ENCODE results near the gene RAMP1.
"Not testable (repeated sequence)": the region's sequence is repeated elsewhere in the genome, so short reads cannot be mapped to it uniquely, and the experiment has no call there.

RAMP1 gene

DNA sequence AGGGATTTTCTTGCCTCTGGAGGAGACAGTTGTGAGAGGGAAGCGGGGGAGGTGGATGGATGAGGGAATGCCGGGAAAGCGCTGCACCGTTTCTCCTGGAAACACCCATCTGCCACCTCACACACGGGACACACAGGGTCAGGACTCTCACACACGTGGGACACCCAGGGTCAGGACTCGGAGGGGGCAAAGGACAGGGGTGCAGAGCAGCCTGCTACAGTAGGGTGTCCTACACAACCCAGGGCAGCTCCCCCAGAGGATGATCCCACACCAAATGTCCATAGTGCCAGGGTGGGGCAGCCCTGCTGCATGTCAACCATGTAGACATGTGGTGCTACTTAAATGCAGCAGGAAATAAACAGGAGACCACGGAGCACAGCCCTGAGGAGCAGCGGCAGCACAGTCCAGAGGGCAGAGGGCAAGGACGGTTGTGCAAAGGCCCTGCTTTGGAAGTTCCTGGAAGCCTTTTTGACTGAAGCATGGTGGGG lies 5.1 kb downstream of the RAMP1 start:
- DNase-seq: no peak

DNA sequence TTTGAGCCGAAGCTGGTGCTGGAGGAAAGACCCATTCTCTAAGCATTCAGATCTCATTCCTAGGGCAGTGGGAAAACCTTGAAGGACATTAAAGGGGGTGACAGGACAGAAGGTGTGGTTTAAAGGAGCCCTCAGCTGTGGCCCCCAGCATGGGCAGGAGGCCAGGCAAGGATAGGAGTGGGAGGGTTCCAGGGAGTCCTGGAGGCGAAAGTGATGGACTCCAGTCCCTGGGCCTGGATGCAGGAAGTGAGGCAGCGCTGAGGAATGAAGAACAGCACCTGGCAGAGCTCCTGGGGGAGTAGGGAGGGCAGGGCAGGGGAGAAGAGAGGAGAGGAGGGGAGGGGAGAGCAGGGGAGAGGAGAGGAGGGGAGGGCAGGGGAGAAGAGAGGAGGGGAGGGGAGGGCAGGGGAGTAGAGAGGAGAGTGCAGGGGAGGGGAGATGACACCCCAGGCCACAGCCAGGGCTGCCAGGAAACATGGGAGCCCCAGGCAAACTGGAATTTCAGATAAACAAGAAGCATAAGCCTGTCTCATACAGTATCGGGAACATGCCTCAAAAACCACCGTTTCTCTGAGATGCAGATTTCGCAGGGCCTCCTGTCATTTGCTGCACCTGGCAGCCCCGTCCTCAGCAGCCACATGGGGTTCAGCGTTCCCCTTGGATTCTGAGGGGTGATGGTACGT lies 5.7 kb downstream of the RAMP1 start:
- DNase-seq: no peak

DNA sequence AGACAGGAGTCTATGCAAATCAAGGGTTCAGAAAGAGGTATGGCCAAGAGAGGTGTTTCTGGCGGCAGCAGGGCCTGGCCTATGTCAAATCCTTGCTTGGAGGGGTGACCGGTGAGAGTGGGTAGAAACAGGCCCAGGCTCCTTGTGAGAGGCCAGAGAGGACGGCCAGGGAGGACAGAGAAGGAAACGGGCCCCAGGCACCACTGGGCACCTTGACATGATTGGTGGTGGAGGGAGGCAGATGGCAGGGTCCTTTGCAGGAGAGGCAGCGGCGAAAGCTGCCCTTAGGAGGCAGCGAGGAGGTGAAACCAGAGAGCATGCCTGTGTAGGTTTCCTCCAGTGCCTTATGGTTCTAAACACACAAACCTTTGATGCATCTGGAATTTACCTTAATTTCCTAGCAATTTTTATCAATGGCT lies 6.2 kb downstream of the RAMP1 start:
- no peak for DNase-seq

DNA sequence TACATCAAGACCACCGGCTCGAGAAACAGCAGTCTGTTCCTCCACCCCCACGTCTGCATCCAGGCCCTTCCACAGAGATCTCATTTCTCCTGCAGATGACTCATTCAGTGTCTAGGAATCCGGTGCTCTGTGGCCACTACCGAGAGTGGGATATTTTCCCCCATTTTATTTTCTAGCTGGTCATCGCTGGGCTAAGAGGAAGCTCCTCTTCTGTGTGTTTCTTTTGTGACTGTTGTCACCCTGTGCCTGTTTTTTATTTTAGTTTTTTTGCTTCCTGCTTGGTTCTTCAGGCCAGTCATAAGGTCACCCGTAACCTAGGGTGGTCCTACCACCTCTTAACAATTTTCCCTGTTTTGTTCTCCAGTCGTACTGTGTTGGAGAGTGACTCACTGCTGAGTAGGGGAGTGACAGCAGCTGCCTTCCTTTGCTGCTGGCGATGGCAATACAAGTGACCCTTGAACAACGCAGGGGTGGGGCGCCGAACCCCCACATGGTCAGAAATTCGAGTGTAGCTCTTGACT lies 6.7 kb downstream of the RAMP1 start:
- DNase-seq: no peak

DNA sequence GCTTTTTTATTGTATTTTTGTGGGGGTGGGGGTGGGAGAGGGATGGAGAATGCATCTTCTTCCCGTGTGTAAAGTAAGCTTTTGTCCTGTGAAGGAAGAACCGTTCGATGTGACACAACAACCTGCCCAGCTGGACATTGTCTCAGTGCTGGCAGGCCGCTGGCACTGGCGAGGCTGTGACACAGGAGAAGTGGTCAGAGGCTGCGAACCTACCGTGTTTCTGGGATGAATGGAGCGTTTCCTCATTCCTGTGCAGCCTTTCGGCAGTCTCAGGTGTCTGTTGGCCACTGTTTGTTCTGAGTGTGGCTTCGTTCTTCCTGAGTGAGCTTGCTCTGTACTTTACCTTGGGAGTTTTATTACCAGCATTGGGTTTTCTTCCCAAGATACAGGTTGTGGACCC lies 8.0 kb downstream of the RAMP1 start:
- DNase-seq: no peak

DNA sequence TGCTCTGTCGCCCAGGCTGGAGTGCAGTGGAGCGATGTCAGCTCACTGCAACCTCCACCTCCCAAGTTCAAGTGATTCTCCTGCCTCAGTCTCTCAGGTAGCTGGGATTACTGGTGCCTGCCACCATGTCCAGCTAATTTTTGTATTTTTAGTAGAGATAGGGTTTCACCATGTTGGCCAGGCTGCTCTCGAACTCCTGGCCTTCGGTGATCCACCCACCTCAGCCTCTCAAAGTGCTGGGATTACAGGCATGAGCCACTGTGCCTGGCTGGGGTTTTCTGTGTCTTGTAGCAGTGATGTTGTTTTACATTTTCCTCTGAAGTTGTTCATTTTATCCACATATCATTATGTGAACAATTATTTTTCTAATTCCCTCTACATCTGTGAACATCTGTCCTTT lies 8.7 kb downstream of the RAMP1 start:
- DNase-seq: not testable (repeated sequence)

DNA sequence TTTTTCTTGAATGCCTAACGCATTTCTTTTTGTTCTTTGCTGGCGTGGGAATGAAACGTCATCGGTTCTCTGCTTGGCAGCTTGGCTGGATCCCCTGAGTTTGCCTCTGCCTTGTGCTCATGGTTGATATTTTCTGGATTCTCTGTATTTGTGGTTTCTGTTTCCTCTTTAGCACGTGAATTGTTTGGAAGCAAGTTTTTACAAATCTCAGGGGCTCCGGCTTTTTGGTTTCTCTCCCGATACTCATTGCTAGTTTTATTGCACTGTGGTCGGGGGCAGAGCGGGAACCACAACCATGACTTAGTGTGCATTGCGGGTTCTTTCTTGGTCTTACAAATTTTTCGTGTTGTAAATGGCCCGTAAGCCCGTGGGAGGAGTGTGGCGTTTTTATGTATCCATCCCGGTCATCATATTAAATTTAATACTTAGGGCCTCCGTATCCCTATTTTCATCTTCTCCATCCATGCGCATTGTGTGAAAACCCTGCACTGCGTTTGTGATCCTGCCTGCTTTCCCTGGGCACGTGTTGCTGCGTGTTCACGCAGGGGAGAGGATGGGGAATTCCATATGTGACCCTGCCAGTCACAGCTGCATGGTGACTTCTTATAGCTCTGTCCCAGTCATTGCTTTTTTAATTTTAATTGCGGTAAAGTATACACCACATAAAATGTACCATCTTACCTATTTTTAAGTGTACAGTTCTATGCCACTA lies 9.4 kb downstream of the RAMP1 start:
- no peak for DNase-seq

DNA sequence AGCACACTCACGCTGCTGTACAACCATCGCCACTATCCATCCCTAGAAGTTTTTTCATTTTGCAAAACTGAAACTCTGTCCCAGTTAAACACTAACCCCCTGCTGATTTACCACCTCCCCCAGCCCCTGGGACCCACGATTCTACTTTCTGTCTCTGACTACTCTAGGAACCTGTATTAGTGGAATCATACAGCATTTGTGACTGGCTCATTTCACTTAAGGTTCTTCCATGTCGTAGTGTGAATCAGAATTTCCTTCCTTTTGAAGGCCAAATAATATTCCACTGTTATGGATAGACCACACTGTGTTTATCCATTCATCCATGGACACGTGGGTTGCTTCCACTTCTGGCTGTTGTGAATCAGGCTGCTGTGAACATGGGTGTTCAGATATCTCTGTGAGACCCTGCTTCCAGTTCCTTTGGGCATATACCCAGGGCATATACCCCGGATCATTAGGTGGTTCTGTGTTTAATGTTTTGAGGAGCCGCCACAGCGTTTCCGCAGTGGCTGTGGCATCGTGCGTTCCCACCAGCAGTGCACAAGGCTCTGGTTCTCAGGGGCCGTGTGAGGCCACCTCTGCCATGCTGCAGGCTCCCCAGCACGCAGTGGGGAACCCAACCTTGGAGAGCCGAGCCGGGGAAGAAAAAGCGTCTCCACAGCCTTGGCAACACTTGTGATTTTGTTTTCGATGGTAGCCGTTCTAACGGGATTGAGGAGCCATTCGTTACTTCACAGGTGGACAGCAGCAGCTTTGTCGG lies 10.1 kb downstream of the RAMP1 start:
- DNase-seq: no peak

DNA sequence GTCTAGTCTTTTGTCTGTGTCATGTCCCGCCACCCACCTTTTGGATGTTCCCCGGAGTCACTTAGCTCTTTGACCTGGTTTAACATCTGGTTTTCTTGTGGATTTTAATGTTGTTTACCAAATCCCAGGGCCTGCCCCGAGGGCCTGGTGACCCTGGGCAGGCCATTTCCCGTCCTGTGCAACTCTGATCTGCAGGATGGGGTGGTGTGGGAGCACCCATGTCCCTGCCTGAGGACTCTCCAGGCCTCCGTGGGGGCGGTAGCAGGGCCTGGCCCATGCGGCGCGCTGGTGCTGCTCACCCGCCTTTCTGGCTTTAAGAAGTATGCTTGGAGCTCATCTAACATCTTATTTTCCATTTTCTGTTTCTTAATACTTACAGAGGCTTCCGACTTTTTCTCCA lies 10.7 kb downstream of the RAMP1 start:
- no peak for DNase-seq

DNA sequence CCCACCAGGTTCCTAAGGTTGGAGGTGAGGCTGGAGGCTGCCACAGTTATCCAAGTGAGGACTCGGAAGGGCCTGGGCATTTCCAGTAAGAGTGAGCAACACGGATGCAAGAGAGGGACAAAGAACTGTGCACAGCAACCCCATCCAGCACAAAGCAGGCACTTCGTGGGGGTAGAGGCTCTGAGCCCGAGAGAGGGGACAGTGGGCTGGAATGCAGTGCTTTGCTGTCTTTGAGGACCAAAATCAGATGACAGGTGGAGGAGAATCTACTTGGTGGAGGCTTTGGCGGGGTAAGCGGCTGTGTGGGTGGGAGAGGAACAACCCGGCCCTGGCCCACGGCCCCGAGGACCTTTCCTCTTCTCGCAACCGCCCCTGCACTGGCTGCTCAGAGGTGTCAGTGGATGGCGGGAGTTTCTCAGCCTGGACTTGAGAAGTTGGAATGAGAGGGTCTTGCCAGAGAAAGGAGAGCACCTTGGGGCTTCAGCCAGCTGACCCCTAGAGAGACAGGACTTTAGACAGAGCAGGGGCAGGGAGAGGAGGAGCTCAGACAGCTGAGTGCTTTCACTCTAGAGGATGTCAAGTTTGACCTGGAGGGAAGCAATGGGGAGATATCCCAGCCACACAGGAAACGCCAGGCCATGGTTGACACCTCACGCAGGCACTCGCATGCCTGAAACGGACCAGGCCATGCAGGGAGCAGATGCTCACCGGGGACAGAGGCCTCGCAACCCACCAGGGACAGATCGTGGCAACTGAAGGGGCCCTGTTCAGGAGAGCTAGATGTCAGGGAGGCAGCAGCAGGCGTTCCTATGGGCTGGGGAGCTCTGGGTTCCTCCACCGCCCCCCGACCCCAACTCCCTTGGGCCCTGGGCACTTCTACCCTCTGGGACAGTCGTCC lies 11.6 kb downstream of the RAMP1 start:
- DNase-seq: no peak

DNA sequence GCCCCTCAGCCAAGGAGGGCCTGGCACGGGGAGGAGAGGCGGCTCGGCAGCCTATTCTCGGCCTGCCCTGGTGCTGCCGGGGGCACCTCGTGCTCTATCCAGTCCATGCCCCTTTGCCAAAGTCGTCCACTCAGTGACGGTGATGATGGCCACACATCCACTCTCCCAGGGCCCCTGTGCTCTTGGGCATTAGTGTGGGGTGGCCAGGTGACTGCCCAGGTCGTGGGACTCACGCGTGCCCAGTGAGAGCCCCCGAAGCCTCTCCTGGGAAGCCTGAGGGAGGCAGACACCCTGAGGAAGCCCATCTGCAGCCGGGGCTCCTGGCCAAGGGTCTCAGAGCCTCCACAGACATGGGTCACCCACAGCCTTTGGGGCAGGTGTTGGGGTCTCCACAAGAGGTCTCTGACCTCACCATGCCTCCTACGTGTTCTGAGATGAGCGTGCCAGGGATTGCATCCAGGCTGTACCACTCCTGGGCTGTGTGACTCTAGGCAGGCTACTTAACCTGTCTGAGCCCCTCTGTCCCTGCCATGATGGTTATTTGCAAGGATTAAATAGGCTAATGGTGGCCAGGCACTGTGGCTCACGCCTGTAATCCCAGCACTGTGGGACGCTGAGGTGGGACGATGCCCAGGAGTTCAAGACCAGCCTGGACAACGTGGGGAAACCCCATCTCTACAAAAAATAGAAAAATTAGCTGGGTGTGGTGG lies 12.9 kb downstream of the RAMP1 start:
- DNase-seq: no peak

DNA sequence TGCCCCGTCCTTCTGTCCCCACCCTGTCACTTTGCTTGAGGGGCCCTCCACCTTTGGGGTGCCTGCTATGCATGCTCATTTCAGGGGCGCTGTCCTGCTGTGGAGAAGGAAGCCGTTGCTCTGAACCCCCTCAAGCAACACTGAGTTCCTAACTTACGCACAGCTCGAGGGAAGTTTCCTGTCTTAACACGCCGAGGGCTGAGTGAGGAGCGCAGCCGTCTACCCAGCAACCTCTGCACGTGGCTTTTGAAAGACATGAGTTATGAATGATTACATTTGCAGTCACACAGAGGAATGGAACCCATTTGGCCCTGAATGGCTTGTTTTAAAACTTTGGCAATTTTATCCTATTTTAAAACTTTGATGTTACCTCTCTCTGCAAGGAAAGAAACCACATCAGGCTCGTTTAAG lies 14.0 kb downstream of the RAMP1 start:
- DNase-seq: no peak

DNA sequence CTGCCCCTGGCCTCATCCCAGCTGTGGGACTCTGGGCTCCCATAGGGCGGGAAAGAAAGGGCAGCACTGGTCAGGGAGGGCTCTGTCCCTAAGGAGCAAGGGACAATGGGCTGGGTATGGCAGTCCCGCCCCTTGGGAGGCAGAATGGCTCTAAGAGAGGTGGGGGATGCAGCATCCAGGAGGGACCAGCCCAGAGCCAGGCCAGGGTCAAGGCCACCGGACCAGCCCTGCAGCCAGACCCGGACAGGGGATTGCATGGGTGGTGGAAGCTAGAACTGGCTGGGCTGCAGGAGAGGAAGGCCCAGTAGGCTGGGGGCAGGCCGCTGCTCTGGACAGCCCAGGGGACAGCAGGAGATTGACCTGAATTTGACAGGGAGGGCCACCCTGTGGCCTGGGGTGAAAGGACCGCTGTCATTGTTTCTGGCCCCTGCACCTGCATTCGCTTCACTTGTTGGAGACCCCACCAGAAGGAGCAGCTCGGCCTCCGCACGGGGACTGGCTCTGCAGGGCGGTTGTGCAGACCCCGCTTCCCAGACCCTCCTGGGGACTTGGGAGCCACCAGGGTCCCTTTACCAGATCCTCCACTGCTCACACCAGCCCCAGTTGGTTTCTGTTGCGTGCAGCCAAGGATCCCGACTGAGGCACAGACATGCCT lies 14.6 kb downstream of the RAMP1 start:
- DNase-seq: no peak

DNA sequence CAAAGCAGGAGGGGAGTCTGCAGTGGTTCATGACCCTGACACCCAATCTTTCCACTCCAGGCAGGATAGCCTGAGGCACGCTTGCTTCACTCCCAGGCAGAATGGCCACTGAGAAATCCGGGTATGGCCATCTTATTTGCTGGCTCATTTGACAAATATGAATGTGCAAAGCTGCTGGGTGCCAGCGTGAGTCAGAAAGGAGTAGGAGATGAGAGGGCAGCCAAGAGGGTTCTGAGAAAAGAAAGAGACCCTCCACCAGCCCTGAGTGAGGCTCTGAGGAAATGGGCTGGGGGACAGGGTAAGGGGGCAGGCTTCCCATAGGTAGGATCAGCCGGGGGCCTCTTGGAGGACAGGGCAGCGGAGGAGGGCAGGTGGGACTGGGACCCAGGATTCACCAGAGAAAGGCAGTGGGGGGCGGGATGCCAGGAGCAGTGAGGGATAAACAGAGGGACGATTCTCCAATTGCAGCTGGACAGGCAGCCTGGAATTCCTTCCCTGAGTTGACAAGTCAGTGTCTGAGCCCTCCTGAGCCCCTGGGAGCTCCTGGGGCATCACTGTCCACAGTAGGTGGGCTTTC lies 15.2 kb downstream of the RAMP1 start:
- no peak for DNase-seq

DNA sequence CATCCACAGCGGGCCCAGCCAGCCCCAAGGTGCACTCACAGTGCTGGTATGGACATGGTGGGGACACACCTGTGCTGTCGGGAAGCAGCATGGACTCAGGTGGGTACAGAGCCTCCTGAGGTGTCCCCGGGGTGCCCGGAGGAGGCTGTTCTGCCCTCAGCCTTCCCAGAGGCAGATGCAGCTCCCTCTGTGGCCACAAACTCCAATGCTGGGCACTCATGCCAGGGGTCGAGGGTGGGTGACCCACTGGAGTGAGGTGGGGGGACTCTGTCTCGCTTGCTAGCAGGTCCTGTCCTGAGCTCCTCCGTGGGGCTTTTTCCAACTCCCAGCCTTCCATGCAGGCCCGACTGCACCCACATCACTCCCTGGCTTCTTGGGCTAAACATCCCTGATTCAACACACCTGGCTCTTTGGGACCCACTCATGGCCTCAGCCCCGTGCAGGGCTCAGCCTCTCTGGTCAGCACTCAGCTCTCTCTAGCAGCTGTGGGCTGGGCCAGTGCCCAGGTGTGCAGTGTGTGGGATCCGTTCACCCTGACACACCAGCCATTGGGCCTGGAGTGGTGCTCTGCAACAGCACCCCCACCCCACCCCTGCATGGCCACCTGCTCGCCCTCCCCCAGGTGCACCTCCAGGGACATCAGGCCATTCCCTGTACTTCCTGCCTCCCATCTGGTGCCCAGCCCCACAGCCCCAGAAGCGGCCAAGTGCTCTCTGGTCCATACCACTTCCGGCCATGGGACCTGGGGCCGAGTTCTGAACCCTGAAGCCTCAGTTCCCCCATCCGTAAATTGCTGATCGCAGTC lies 16.0 kb downstream of the RAMP1 start:
- no peak for DNase-seq

DNA sequence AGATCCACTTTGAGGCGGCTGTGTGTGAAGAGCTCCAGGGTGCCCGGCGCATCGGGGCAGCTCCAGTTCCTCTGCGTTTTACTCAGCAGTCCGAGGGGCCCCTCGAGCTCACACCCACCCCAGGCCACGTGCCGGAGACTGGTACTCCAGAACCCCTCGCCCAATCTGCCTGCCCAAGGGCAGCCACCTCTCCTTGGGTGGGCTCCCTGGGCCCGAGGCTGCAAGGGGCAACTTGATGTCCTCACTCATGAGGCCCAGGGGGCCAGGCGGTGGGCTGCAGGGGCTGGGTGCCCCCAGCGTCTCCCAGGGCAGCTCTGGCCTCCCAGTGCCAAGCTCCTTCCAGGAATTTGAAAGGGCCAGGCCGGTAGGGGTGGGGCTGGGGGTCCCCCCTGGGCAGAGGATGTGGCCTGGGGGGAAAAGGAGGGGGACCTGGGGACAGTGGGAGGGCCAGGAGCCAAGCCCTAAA lies 16.7 kb downstream of the RAMP1 start:
- DNase-seq: no peak

DNA sequence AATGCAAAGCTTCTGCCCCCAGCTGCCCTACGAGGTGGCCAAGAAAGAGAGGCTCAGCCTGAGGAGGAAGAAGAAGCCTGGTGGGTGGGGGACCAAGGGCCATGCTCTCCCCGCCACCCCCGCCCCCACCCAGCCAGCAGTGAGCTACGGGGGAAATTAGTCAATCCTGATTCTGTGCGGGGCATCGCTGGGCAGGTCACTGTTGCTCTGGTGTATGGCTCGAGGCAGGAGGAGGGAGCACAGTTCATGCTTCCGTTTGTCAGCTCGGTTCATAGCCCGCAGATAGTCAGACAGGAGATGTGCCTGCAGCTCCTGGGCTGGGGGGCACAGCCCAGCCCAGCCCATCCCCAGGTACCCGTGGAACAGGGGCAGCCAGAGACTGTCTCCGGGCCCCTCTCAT lies 17.1 kb downstream of the RAMP1 start:
- no peak for DNase-seq

DNA sequence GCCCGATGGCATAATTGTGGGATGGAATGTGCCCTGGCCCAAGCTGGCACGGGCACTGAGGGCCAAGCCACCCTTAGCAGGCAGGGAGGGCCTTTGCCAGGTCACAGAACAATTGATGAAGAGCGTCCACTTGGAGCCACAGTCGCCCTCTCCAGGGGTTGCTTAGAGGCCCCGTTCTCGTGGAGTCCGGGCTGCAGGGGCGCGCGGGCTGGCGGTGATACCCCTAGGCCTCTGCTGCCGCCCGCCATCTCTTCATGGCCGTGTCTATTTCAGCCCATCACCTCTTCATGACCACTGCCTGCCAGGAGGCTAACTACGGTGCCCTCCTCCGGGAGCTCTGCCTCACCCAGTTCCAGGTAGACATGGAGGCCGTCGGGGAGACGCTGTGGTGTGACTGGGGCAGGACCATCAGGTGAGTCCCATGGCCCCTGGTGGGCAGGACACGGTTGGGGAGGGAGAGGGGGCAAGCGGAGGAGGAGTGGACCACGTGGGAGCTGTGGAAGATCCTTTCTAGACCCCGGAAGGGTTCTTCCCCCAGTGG lies 17.6 kb downstream of the RAMP1 start:
- DNase-seq: no peak

DNA sequence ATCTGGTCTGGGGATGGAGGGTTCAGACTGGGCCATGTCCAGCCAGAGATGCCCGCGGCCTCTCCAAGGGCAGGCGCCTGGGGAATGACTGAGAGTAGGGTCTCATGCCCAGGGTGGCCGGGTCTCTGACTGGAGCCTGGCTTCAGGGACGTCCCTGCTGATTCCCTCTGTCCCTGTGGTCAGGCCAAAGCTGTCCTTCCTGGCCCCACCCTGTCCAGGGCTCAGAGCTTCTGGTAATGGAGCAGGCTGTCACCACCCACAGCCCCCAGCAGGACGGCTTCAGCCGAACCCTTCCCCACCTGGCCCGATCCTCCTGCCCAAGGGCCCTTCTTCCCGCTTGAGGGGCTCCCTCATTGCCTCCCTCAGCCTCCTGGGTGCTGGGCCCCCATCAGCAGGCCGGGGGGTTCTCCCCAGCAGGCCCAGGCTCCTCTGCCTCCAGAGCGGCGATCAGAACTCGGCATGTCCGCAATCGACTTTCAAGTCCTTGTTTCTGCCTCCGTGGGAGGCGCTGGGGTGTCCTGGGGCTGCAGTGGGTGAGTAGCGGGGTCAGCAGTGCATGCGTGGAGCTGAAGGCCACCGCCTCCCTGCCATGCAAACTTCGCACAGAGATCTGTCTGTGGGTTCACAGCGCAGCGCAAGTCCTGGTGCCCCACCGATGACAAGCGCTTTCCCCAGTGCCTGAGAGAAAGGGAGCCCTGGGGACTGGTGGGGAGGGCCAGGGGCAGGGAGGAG lies 18.3 kb downstream of the RAMP1 start:
- no peak for DNase-seq
